ENCODE results near the gene NF2.

The NF2 gene

GRCh38 chr22:29641042-29641699 is 37.7 kb downstream of the NF2 start:
- TF ChIP-seq CTCF (IDR thresholded peaks at IDR 0.05; ENCODE audit: low read depth, low read length) = no peak
- DNase-seq (ENCODE audit: extremely low read depth, low read depth) = no peak

- no peak for DNase-seq (ENCODE audit: extremely low read depth, low read depth)
- no peak for TF ChIP-seq CTCF (IDR thresholded peaks at IDR 0.05; ENCODE audit: low read depth, low read length)
These were observed 38.4 kb downstream of the NF2 start for GRCh38 chr22:29641700-29642330.

GRCh38 chr22:29642694-29643093 is 39.3 kb downstream of the NF2 start:
- TF ChIP-seq CTCF (IDR thresholded peaks at IDR 0.05; ENCODE audit: low read depth, low read length) = no peak
- no peak for DNase-seq (ENCODE audit: extremely low read depth, low read depth)

- TF ChIP-seq CTCF (IDR thresholded peaks at IDR 0.05; ENCODE audit: low read depth, low read length) = no peak
- DNase-seq (ENCODE audit: extremely low read depth, low read depth) = no peak
These were observed 44.7 kb downstream of the NF2 start for GRCh38 chr22:29647954-29648737.

GRCh38 chr22:29650370-29650769 is 46.9 kb downstream of the NF2 start:
- no peak for DNase-seq (ENCODE audit: extremely low read depth, low read depth)
- TF ChIP-seq CTCF (IDR thresholded peaks at IDR 0.05; ENCODE audit: low read depth, low read length) = no peak

- no peak for TF ChIP-seq CTCF (IDR thresholded peaks at IDR 0.05; ENCODE audit: low read depth, low read length)
- no peak for DNase-seq (ENCODE audit: extremely low read depth, low read depth)
These were observed 48.2 kb downstream of the NF2 start for GRCh38 chr22:29651652-29652051.

- TF ChIP-seq CTCF (IDR thresholded peaks at IDR 0.05; ENCODE audit: low read depth, low read length) = no peak
These were observed 51.0 kb downstream of the NF2 start for GRCh38 chr22:29654420-29654819.

More at GRCh38 chr22:29654420-29654819, 51.0 kb downstream of the NF2 start:
- no peak for DNase-seq (ENCODE audit: extremely low read depth, low read depth)

Data from AG09319 (cell line).